ENCODE measurements around the gene CCDC88C. TPM values are rescaled to one million over a fixed set of nuclear protein-coding genes. Genes with fewer than 3 reads are reported as not detected.

Gene CCDC88C
- total RNA-seq, 1 experiment from 2014 or later = 33.2 TPM

DNA sequence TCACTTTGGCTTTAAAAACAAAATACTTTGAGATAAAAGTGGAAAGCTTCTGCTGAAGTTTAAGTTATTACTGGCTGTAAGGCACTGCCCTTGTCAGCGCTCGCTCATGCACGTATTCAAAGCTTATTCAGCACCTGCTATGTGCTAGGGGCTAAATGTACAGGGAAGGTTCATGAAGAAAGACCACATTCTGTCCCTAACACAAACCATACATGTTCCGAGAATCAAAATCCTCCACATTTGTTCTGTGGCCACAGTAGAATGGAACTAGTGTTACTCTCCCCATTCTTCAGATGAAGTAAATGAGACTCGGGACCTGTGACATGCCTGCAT is 139.3 kb downstream of the CCDC88C start:
- DNase-seq = no peak
- no peaks in the 10 kb centered on the region for H3K4me1 Mint-ChIP-seq (ENCODE audit: low read depth, unreplicated experiment)
- no peaks in the 10 kb centered on the region for H3K27me3 Mint-ChIP-seq (ENCODE audit: unreplicated experiment)
- H3K4me3 Mint-ChIP-seq (ENCODE audit: low read depth, unreplicated experiment) = no peak overlapping the region
- CTCF ChIA-PET = no interaction called here
- H3K27ac Mint-ChIP-seq (ENCODE audit: unreplicated experiment) = no peak overlapping the region
- no peaks in the 10 kb centered on the region for H3K36me3 Mint-ChIP-seq (ENCODE audit: insufficient read depth, unreplicated experiment)
- intact Hi-C loops (cut with micrococcal nuclease; ENCODE audit: unreplicated experiment) = no loop called here
- H3K9me3 Mint-ChIP-seq (ENCODE audit: low read depth, unreplicated experiment) = no peaks in the 10 kb centered on the region
- TF ChIP-seq, protein P1, sequence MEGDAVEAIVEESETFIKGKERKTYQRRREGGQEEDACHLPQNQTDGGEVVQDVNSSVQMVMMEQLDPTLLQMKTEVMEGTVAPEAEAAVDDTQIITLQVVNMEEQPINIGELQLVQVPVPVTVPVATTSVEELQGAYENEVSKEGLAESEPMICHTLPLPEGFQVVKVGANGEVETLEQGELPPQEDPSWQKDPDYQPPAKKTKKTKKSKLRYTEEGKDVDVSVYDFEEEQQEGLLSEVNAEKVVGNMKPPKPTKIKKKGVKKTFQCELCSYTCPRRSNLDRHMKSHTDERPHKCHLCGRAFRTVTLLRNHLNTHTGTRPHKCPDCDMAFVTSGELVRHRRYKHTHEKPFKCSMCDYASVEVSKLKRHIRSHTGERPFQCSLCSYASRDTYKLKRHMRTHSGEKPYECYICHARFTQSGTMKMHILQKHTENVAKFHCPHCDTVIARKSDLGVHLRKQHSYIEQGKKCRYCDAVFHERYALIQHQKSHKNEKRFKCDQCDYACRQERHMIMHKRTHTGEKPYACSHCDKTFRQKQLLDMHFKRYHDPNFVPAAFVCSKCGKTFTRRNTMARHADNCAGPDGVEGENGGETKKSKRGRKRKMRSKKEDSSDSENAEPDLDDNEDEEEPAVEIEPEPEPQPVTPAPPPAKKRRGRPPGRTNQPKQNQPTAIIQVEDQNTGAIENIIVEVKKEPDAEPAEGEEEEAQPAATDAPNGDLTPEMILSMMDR (IDR thresholded peaks at IDR 0.05; ENCODE audit: unreplicated experiment) = no peak
- BruUV-seq (replicated peaks) = no TSS peak

DNA sequence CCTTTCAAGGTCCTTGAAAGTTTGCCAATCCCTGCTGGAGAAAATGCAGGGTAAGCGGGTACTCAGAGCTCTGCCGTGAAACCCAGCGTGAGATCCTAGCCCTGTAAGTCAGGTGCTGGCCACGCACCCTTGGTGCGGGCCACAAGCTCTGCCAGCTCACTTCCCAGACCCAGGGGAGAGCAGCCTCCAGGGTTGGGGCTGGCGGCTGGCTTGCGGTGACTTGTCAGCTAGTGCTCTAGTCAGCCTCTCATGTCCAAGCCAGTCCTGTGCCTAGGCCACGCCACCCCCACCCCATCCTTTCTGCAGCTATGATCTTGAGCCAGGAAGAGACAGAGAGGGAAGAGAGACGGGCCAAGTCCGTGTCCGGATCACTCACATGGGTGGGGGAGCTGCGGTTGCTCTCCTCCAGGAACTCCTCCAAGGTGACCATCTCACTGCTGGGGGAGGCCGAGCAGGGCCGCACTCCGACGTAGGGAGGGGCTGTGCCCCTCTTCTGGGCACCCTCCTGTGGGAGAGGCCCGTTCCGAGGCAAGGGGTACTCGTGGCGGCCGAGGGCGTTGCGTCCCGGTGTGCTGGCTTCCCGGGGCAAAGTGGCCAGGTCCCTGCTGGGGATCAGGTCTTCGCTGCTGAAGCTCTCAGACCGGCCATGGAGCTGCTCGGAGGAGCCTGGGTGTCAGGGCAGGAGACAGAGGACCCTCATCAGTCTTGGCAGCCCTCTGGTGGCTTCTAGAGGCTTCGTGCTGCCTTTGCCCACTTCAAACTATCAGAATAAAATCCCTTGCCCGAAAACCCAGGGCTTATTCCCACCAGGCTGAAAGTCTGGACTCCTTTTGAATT is 139.9 kb downstream of the CCDC88C start:
- TF ChIP-seq, protein P1 (IDR thresholded peaks at IDR 0.05; ENCODE audit: unreplicated experiment) = no peak
- no peaks in the 10 kb centered on the region for H3K4me1 Mint-ChIP-seq (ENCODE audit: low read depth, unreplicated experiment)
- CTCF ChIA-PET = no interaction called here
- H3K27ac Mint-ChIP-seq (ENCODE audit: unreplicated experiment) = no peak overlapping the region
- no peak overlapping the region for H3K4me3 Mint-ChIP-seq (ENCODE audit: low read depth, unreplicated experiment)
- H3K27me3 Mint-ChIP-seq (ENCODE audit: unreplicated experiment) = no peaks in the 10 kb centered on the region
- no peak for DNase-seq
- intact Hi-C loops (cut with micrococcal nuclease; ENCODE audit: unreplicated experiment) = no loop called here
- H3K9me3 Mint-ChIP-seq (ENCODE audit: low read depth, unreplicated experiment) = no peaks in the 10 kb centered on the region
- no peaks in the 10 kb centered on the region for H3K36me3 Mint-ChIP-seq (ENCODE audit: insufficient read depth, unreplicated experiment)
- BruUV-seq (replicated peaks) = no TSS peak

DNA sequence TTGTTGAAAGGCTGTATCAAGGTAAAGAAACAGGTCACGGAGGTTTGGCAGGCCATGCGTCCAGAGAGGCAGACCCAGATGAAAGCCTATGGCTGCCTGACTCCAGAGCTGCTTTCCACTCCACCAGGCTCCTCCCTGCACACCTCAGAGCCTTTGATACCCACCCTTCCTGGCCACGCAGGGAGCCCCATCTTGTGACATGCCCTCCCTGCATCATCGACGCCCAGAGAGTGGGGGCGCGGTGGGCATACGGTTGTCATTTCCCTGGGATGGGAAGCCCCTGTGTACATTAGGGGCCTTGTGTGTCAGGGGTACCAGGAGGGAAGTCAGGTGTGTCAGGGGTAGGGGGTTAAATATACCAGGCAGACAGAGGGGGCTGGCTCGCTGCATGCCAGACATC is 142.8 kb downstream of the CCDC88C start:
- DNase-seq = no peak
- H3K4me1 Mint-ChIP-seq (ENCODE audit: low read depth, unreplicated experiment) = no peaks in the 10 kb centered on the region
- intact Hi-C loops (cut with micrococcal nuclease; ENCODE audit: unreplicated experiment) = no loop called here
- no TSS peak for BruUV-seq (replicated peaks)
- TF ChIP-seq, protein P1 (IDR thresholded peaks at IDR 0.05; ENCODE audit: unreplicated experiment) = no peak
- H3K27me3 Mint-ChIP-seq (ENCODE audit: unreplicated experiment) = no peaks in the 10 kb centered on the region
- no peak overlapping the region for H3K4me3 Mint-ChIP-seq (ENCODE audit: low read depth, unreplicated experiment)
- CTCF ChIA-PET = no interaction called here
- no peaks in the 10 kb centered on the region for H3K36me3 Mint-ChIP-seq (ENCODE audit: insufficient read depth, unreplicated experiment)
- H3K9me3 Mint-ChIP-seq (ENCODE audit: low read depth, unreplicated experiment) = no peaks in the 10 kb centered on the region
- H3K27ac Mint-ChIP-seq (ENCODE audit: unreplicated experiment) = no peak overlapping the region

DNA sequence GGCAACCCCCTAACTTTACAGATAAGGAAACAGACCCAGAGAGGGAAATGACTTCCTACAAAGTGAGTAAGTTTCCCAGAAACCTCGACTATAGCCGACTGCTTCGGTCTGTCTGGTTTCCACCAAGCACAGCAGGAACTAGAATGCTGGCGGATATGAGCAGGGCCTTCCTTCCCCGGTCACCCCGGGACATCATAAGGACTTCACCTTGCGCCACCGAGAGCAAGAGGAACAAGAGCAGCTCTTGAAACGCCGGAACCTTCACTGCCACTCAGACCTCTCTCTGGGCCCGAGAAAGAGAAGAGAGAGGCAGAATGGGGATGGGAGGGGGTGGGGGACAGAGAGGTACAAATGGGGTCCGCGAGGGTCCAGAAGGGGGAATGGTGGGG is 143.7 kb downstream of the CCDC88C start:
- no peak for DNase-seq
- no peaks in the 10 kb centered on the region for H3K27me3 Mint-ChIP-seq (ENCODE audit: unreplicated experiment)
- TF ChIP-seq, protein P1 (IDR thresholded peaks at IDR 0.05; ENCODE audit: unreplicated experiment) = no peak
- intact Hi-C loops (cut with micrococcal nuclease; ENCODE audit: unreplicated experiment) = no loop called here
- H3K27ac Mint-ChIP-seq (ENCODE audit: unreplicated experiment) = no peak overlapping the region
- H3K4me3 Mint-ChIP-seq (ENCODE audit: low read depth, unreplicated experiment) = no peak overlapping the region
- H3K36me3 Mint-ChIP-seq (ENCODE audit: insufficient read depth, unreplicated experiment) = no peaks in the 10 kb centered on the region
- BruUV-seq (replicated peaks) = no TSS peak
- CTCF ChIA-PET = no interaction called here
- no peaks in the 10 kb centered on the region for H3K4me1 Mint-ChIP-seq (ENCODE audit: low read depth, unreplicated experiment)
- no peaks in the 10 kb centered on the region for H3K9me3 Mint-ChIP-seq (ENCODE audit: low read depth, unreplicated experiment)

Measured in Calu3 (cell line).